Measurements from ENCODE around the gene ATP6V0A4. TPM values are rescaled to one million over a fixed set of nuclear protein-coding genes. Genes with fewer than 3 reads are reported as not detected.

The ATP6V0A4 gene
- total and polyA plus RNA-seq, 2 of the 13 experiments (the other 11 are each of a cell fraction or from before 2014, with no cell fraction given) = 0.24 to 0.25 TPM

DNA sequence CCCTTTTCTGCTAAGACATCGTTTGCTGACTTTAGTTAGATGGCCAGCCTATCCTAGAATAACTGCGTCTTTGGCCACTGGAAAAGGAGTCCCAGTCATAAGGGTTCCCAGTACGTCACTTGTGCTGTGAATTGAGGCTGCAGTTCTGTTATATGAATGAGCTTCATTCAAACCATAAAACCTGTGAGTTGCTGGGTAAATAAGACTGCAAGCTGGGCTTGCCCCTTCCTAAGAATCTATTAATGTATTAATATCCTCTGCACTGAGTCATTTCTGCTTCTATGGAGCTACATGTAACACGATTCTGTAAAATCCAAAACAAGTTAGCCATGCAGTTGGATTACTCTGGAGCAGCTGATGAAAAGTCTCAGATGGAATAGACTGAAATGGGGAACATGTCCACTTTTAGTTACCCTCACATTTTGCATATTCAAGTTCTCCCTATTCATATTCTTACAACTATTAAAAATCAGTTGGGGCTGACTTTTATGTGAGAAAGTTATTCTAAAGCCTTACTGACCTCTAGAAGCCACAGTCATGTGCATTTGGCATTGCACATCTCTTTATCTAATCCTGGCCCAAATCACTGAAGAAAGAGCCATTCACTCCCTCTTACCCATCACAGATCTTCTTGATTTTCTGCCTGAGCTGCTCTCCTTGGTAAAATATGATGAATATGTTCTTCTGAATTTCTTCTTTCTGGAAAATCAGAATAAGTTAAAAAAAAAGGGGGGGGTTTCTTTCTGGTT is 42.0 kb downstream of the ATP6V0A4 start:
- DNase-seq (ENCODE audit: low spot score) (no peak), FAIRE-seq (no peak), ATAC-seq (no peak)
- H3K36me3 ChIP-seq (replicated peaks in 1 of 2; ENCODE audit: control insufficient read depth in 1 of 2, insufficient read depth in 2 of 2, low read length in 2 of 2) = no peaks in the 10 kb centered on the region
- POLR2A ChIA-PET = no interaction called here
- BruUV-seq (replicated peaks) = no TSS peak
- intact Hi-C loops (cut with micrococcal nuclease; ENCODE audit: unreplicated experiment) (no loop called here), in situ Hi-C loops (cut with HindIII; ENCODE audit: extremely low pct_ligation_motif_present, low pct_unique_long_range_greater_than_20kb) (no loop called here)
- TF ChIP-seq ZNF816 (CRISPR knock-in tag; IDR thresholded peaks at IDR 0.05; ENCODE audit: borderline replicate concordance) (no peak), STAG1 (CRISPR knock-in tag; IDR thresholded peaks at IDR 0.05) (no peak), SYNCRIP (IDR thresholded peaks at IDR 0.05; ENCODE audit: insufficient read depth, low read depth, low read length) (no peak), PHF5A (CRISPR knock-in tag; IDR thresholded peaks at IDR 0.05; ENCODE audit: low read depth, unreplicated experiment) (no peak), ONECUT2 (CRISPR knock-in tag; IDR thresholded peaks at IDR 0.05) (no peak), ZSCAN21 (CRISPR knock-in tag; IDR thresholded peaks at IDR 0.05; ENCODE audit: borderline replicate concordance) (no peak), ZNF10 (CRISPR knock-in tag; IDR thresholded peaks at IDR 0.05; ENCODE audit: borderline replicate concordance, low read depth) (no peak), ARNT (IDR thresholded peaks at IDR 0.05) (no peak)
- TF ChIP-seq, protein P1, sequence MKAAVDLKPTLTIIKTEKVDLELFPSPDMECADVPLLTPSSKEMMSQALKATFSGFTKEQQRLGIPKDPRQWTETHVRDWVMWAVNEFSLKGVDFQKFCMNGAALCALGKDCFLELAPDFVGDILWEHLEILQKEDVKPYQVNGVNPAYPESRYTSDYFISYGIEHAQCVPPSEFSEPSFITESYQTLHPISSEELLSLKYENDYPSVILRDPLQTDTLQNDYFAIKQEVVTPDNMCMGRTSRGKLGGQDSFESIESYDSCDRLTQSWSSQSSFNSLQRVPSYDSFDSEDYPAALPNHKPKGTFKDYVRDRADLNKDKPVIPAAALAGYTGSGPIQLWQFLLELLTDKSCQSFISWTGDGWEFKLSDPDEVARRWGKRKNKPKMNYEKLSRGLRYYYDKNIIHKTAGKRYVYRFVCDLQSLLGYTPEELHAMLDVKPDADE (CRISPR knock-in tag; IDR thresholded peaks at IDR 0.05) = no peak
- TF ChIP-seq, protein P2, sequence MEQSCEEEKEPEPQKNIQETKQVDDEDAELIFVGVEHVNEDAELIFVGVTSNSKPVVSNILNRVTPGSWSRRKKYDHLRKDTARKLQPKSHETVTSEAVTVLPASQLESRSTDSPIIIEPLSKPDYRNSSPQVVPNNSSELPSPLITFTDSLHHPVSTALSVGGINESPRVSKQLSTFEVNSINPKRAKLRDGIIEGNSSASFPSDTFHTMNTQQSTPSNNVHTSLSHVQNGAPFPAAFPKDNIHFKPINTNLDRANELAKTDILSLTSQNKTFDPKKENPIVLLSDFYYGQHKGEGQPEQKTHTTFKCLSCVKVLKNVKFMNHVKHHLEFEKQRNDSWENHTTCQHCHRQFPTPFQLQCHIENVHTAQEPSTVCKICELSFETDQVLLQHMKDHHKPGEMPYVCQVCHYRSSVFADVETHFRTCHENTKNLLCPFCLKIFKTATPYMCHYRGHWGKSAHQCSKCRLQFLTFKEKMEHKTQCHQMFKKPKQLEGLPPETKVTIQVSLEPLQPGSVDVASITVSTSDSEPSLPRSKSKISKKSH (CRISPR knock-in tag; IDR thresholded peaks at IDR 0.05; ENCODE audit: borderline replicate concordance) = no peak
- no peaks in the 10 kb centered on the region for H3K79me2 ChIP-seq (ENCODE audit: insufficient read depth, low read length)
- H3K4me2 ChIP-seq (ENCODE audit: low read depth, low read length) = no peak overlapping the region
- WGBS (ENCODE audit: low lambda C conversion rate) = 32% methylated on average over 4 of the region's 4 CpGs
- H3K4me3 ChIP-seq (replicated peaks in 1 of 3; ENCODE audit: insufficient read depth in 1 of 3, low read depth in 2 of 3, low read length in 3 of 3) = no peak overlapping the region
- H4K20me1 ChIP-seq (ENCODE audit: insufficient read depth, low read length) = no peaks in the 10 kb centered on the region
- no peak overlapping the region for H2AFZ ChIP-seq (ENCODE audit: low read length)
- no peaks in the 10 kb centered on the region for H3K27me3 ChIP-seq (ENCODE audit: control insufficient read depth in 1 of 2, insufficient read depth in 2 of 2, low read length in 2 of 2)
- H3K9me3 ChIP-seq (ENCODE audit: low read length) = no peaks in the 10 kb centered on the region
- H3K27ac ChIP-seq (ENCODE audit: extremely low read length, insufficient read depth, low read length) = no peak overlapping the region
- H3K9ac ChIP-seq (ENCODE audit: insufficient read depth, low read depth, low read length) = no peak overlapping the region
- CTCF ChIA-PET (ENCODE audit: low intra/inter-chr PET ratio, low total read pairs) = no interaction called here
- H3K4me1 ChIP-seq (ENCODE audit: insufficient read depth, low read length) = peaks cover 60% of the 10 kb centered on the region

Data from HepG2 (cell line).